ENCODE measurements around the gene CACNA1C. TPM values are rescaled to one million over a fixed set of nuclear protein-coding genes. Genes with fewer than 3 reads are reported as not detected.
A peak's percentile ranks its signal among the peaks of the same experiment; 100 is the strongest.

Gene CACNA1C
- total RNA-seq, 1 experiment from 2014 or later = 3.7 TPM

- TF ChIP-seq EZH2 (IDR thresholded peaks at IDR 0.05; ENCODE audit: borderline replicate concordance, low read depth, low read length, poor library complexity, severe bottlenecking) (no peak), CTCF (conservative IDR thresholded peaks at IDR 0.05; ENCODE audit: low read depth, low read length) (no peak)
- H3K4me3 ChIP-seq (ENCODE audit: low read depth, low read length, poor library complexity, severe bottlenecking) = no peak overlapping the region
- H3K4me1 ChIP-seq (ENCODE audit: insufficient read depth, low read length, poor library complexity, severe bottlenecking) = peaks cover 3% of the 10 kb centered on the region
- ChIA-PET POLR2A (ENCODE audit: low non-redundant PET) (no interaction called here), CTCF (no interaction called here)
- no peaks in the 10 kb centered on the region for H3K27me3 ChIP-seq (replicated peaks; ENCODE audit: insufficient read depth, low read depth, low read length, poor library complexity)
- intact Hi-C loops (cut with micrococcal nuclease; ENCODE audit: unreplicated experiment) = no loop called here
- no peaks in the 10 kb centered on the region for H3K36me3 ChIP-seq (ENCODE audit: insufficient read depth, low read length, poor library complexity, severe bottlenecking)
- H3K27ac ChIP-seq (ENCODE audit: low read depth, low read length, poor library complexity, severe bottlenecking) = no peak overlapping the region
- no TSS peak for BruUV-seq (replicated peaks)
- DNase-seq (ENCODE audit: low spot score) = no peak
- H3K9me3 ChIP-seq (ENCODE audit: low read depth, low read length, poor library complexity, severe bottlenecking) = no peaks in the 10 kb centered on the region
Observed at GRCh38 chr12:2008677-2009076, 44.1 kb upstream of the CACNA1C start.

DNA sequence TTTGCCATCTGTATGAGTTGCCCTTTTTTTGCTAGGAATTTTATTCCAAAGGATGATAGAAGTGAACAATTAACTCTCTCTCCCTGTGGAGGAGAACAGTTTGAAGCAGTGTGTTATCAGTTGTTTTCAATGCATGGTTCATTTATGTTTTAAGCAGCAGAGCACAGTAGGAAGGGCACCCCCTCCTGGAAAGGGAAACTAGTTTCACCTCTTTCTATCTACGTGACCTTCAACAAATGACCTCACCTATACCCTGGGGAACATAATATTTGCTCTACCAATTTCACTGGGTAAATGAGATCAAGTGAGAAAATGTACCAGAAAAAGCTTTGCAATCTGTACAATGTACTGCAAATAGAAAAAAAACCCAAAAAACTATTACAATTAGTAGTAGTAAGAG, 43.2 kb upstream of the CACNA1C start:
- Histone ChIP-seq H3K4me1 (ENCODE audit: insufficient read depth, low read length, poor library complexity, severe bottlenecking) (peaks cover 2% of the 10 kb centered on the region), H3K4me3 (ENCODE audit: low read depth, low read length, poor library complexity, severe bottlenecking) (no peak overlapping the region), H3K9me3 (ENCODE audit: low read depth, low read length, poor library complexity, severe bottlenecking) (no peaks in the 10 kb centered on the region), H3K27me3 (replicated peaks; ENCODE audit: insufficient read depth, low read depth, low read length, poor library complexity) (no peaks in the 10 kb centered on the region), H3K36me3 (ENCODE audit: insufficient read depth, low read length, poor library complexity, severe bottlenecking) (no peaks in the 10 kb centered on the region), H3K27ac (ENCODE audit: low read depth, low read length, poor library complexity, severe bottlenecking) (no peak overlapping the region)
- intact Hi-C loops (cut with micrococcal nuclease; ENCODE audit: unreplicated experiment) = no loop called here
- no peak for DNase-seq (ENCODE audit: low spot score)
- TF ChIP-seq CTCF (conservative IDR thresholded peaks at IDR 0.05; ENCODE audit: low read depth, low read length) (0 out of 2 replicates have a peak, but pooled peaks have one; percentile 14), EZH2 (IDR thresholded peaks at IDR 0.05; ENCODE audit: borderline replicate concordance, low read depth, low read length, poor library complexity, severe bottlenecking) (no peak)
- BruUV-seq (replicated peaks) = no TSS peak
- ChIA-PET CTCF (no interaction called here), POLR2A (ENCODE audit: low non-redundant PET) (no interaction called here)

DNA sequence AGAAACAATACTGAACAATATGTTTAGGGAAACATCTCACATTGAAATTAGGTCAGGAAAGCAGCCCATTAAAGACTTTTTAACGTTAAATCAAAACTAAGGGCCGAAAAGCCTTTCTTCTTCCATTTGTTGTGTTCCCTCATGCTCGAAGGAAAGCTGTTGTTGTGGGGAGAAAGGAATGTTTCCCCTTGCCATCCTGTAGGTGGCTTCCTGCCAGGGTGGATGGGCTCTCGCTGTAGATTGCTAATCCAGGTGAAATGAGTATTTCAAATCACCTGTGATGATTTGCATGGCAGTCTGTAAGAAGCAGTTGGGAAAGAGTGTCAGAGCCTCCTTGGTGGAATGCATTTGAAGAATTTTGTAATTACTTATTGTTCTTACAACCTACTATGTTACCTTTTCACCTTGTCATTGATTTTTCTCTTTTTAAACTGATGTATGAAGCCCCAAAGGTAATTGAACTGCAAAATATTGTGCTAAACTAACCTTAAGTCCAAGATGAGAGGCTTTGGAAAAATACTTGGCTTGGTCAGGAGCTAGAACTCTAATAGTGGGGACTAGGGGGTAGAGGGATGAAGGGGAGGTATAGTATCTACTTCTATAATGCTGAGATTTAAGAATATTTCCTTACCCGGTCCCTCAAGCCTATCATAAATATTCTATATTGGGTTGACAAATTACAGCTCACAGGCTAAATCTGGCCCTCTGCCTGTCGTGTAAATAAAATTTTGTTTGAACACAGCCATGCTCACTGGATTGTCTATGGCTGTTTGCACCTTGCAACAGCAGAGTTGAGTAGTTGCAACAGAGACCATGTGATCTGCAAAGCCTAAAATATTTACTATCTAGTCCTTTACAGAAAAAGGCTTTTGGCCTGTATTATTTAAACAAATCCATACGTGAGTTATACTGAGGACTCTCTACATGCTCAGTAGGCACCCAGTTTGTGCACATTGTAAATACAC, 40.9 kb upstream of the CACNA1C start:
- DNase-seq (ENCODE audit: low spot score) = no peak
- Histone ChIP-seq H3K4me3 (ENCODE audit: low read depth, low read length, poor library complexity, severe bottlenecking) (no peak overlapping the region), H3K36me3 (ENCODE audit: insufficient read depth, low read length, poor library complexity, severe bottlenecking) (no peaks in the 10 kb centered on the region), H3K9me3 (ENCODE audit: low read depth, low read length, poor library complexity, severe bottlenecking) (no peaks in the 10 kb centered on the region), H3K27ac (ENCODE audit: low read depth, low read length, poor library complexity, severe bottlenecking) (no peak overlapping the region), H3K4me1 (ENCODE audit: insufficient read depth, low read length, poor library complexity, severe bottlenecking) (no peaks in the 10 kb centered on the region), H3K27me3 (replicated peaks; ENCODE audit: insufficient read depth, low read depth, low read length, poor library complexity) (no peaks in the 10 kb centered on the region)
- no peak for TF ChIP-seq EZH2 (IDR thresholded peaks at IDR 0.05; ENCODE audit: borderline replicate concordance, low read depth, low read length, poor library complexity, severe bottlenecking)
- TF ChIP-seq CTCF (conservative IDR thresholded peaks at IDR 0.05; ENCODE audit: low read depth, low read length) = no peak
- ChIA-PET CTCF (no interaction called here), POLR2A (ENCODE audit: low non-redundant PET) (no interaction called here)
- intact Hi-C loops (cut with micrococcal nuclease; ENCODE audit: unreplicated experiment) = no loop called here
- no TSS peak for BruUV-seq (replicated peaks)

Measured in A673 (cell line).